Activated CD8-positive, alpha-beta memory T cell treated with anti-CD3 and anti-CD28 coated beads, Interleukin-2, amount 50 U/mL, for 24 hours (primary cell): ENCODE measurements around the gene DYNLT3.
A peak's percentile ranks its signal among the peaks of the same experiment; 100 is the strongest.

Source experiments
- DNase-seq: peaks from one replicate; pipeline ENCODE4 v3.0.0-alpha.2; 2020; ENCODE audit errors: extremely low read depth

Gene DYNLT3

GRCh38 chrX:37844622-37845021, 2.7 kb downstream of the DYNLT3 start:
- no peak for DNase-seq

GRCh38 chrX:37840931-37841330, 6.4 kb downstream of the DYNLT3 start:
- DNase-seq, result no peak

GRCh38 chrX:37834937-37835336, 12.4 kb downstream of the DYNLT3 start:
- no peak for DNase-seq

GRCh38 chrX:37830371-37830770, 17.0 kb downstream of the DYNLT3 start:
- DNase-seq, result no peak

DNA sequence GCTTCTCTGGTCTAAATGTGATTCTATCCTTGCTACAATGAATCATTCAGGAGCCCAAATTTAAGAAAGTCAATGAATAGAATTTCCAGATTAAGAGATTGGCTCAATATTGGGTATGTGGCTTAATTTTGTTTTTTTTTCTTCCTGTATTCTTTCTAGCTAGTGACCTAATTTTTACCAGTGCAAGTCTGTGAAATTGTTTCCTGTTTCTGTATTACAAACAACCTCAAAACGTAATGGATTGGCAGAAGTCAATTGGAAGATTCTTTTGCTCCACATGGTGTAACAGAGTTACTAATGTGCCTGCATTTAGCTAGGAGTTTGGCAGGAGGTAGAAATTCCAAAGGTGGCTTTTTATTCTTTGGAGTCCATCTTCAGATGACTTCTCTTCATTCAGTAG, 17.6 kb downstream of the DYNLT3 start:
- no peak for DNase-seq

DNA sequence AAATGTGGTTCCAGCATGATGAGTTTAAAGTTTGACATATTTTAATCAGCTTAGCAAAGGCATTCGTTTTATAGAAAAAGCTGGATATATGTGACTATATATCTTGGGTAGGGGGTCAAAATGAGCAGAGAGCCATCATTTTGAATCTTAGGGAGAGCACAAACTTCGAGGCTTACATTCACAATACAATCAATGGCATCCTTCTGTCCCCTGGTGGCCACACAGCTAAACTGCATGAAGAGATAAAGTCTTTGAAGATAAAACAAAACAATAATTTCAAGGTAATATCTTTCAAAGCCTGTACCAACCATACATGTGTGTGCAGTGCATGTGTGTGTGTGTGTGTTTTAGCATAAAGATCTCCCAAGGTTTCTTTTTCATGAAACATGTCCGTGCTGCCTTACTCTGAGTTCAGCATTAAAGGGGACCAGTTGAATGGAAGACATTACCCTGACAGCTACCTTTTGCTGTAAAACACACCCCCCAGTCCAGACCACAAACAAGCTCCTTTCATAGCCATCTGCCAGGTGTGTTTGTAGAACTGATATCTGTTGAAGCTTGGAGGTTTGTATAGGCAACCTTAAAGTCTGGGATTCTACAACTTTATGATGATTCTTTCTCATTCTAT, 22.0 kb downstream of the DYNLT3 start:
- DNase-seq, result peak; percentile 6

- no peak for DNase-seq
These were observed 22.7 kb downstream of the DYNLT3 start for GRCh38 chrX:37824491-37825214.

DNA sequence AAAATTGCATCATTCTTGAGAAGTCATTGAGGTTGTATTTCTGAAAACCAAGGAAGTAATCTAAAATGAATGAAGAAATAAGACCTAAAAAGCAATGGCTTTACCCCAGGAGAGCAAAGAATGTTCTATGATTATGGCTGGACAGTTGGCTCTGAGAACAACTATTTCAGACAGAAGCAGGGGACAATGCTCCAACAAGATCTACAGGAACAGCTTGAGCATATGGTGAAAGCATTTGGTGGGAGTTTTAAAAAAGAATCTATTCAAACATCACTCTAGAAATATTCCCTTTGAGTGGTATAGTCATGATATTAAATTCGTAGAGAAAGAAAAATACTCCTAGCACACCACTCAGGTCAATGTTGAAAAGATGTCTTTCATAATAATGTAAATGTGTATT, 26.7 kb downstream of the DYNLT3 start:
- no peak for DNase-seq

GRCh38 chrX:37818031-37818430, 29.3 kb downstream of the DYNLT3 start:
- DNase-seq, result no peak

DNA sequence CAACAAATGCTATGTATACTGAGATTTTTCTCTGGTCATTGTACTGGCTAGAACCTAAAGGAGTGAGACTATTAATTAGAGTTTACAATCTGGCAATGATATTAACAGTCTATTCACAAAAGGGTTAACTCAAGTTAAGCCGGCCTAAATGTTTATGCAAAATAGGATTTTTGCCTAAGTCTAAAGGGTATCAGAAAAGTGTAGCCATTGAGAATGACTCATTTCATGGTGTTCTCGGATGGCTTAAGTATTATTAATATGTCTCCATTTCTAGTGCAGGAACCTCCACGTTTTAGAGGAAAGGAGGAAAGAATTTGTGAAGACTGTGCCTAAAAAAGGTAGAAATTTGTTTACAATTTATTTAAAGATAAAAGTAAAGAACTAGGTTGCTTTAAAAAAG, 29.8 kb downstream of the DYNLT3 start:
- no peak for DNase-seq

GRCh38 chrX:37817176-37817575, 30.2 kb downstream of the DYNLT3 start:
- no peak for DNase-seq

DNA sequence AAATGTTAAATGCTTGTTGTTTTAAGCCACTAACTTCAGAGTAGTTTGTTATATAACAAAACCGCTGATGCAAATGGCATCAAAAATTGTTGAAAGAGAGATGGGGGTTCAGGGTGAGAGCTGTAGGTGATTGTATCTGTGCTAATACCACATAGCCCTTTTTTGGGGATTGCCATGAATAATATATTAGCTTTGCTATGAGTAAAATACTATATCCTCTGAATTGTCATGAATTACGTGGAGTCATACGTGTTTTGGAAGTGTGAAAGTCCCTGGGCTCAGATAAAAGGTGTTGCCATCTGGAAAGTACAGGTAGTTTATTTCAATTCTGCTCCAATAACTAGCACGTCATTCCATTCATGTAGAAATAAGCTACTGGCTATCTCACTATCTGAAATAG, 30.6 kb downstream of the DYNLT3 start:
- no peak for DNase-seq

- no peak for DNase-seq
These were observed 32.0 kb downstream of the DYNLT3 start for GRCh38 chrX:37815366-37815765.

DNA sequence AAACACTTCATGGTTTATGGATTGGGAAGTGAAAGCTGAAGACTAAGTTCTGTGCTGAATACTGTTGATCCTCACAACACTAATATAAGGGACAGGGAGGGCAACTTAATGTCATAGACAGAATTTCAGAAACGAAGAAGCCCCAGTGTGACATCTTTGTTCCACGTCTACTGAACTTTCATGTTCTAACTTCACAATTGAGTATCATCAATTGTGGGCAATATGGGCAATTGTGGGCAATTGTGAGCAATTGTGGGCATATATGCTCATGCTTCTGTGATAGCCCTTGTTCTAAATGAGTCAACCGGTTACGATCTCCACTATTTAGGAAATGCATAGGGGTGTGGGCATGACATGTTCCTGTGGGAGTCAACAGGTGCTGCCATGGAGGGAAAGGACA, 33.8 kb downstream of the DYNLT3 start:
- no peak for DNase-seq

DNA sequence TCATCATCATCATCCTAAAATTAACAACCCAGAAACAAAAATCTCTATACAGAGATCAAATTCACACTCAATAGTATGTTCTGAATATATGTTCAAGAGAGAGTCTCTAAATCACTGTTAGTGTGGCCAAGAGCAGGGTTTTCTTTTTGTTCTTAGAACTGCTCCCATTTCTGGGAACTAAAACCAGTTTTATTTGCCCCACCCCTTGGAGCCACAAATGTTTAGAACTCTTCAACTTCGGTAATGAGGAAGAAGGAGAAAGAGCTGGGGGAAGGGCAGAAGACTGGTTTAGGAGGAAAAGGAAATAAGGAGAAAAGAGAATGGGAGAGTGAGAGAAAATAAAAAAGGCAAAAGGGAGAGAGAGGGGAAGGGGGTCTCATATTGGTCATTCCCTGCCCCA, 35.3 kb downstream of the DYNLT3 start:
- no peak for DNase-seq

DNA sequence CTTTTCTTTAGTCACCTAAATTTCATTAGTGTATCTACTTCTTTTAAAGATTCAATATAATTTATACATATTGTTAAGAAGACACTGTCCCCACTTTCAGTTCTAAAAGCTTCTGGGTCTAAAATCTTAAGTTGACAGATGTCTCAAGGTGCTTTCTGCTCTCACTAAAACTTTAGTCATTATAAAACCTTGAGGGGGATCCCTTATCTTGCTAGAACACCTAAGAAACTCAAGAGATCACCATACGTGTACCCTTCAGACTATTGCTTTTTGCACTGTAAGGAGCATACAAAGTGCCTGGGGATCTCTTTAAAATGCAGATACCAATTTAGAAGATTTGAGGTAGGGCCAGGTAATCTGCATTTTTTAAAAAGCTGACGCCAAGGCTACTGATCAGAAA, 37.4 kb downstream of the DYNLT3 start:
- DNase-seq, result no peak

DNA sequence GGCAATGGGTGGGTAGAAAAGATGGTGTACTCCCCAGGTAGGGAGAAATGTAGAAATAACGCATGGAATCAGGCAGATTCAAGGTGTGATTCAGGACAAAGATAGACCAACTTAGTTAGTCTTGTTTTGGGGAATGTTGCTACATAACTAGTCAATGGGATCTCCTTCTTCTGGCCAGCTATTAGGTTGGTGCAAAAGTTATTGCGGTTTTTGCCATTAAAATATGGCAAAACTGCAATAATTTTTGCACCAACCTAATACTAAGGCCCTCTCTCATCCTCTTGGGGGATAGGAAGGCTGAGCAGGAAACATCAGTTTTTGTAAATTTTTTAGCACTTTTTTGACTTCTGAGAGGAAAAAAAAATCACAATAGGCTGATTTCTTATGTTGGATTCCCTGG, 44.3 kb downstream of the DYNLT3 start:
- no peak for DNase-seq

- DNase-seq, result no peak
These were observed 45.3 kb downstream of the DYNLT3 start for GRCh38 chrX:37802028-37802427.

GRCh38 chrX:37800717-37801116, 46.7 kb downstream of the DYNLT3 start:
- no peak for DNase-seq

DNA sequence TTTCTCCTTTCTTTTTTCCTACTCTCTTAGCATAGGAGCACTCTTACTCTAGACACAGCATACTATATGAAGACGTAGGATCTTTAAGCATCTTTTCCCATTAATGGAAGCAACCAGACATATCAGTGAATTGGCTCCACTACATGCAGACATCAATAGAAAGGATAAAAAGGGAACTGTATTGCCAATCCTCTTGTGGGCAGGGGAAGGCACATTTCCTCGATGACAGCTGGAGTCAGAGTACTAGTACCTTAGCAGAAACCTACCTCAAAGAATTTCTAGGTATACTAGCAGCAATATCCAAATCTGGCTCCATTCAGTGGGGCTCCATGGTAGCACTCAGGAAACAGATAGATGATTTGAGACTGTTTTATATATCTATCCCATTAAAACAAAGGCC, 47.4 kb downstream of the DYNLT3 start:
- no peak for DNase-seq

- no peak for DNase-seq
These were observed 50.6 kb downstream of the DYNLT3 start for GRCh38 chrX:37796805-37797204.

- DNase-seq, result no peak
These were observed 51.1 kb downstream of the DYNLT3 start for GRCh38 chrX:37796310-37796709.
